Right lobe of liver (tissue), 6 donors: ENCODE results near the gene SDHAF2. TPM values are rescaled to one million over a fixed set of nuclear protein-coding genes. Genes with fewer than 3 reads are reported as not detected.

ENCODE experiments used
- ATAC-seq, 4 donors: fragments of 200-7000 bp; cut with Tn5 transposase; one replicate each; pipeline ENCODE4 v1.9.1; 2020; ENCODE audit warnings: mild to moderate bottlenecking in 4 of 4, moderate library complexity in 4 of 4
- DNase-seq, 3 donors: peaks; one replicate each; pipeline ENCODE4 v3.0.0-alpha.2; 2020
- H3K27ac ChIP-seq, 3 donors: fragments of 200-600 bp; one replicate each; pipeline ENCODE4 v1.8.0; 2022
- H3K27me3 ChIP-seq, 2 donors: fragments of 200-600 bp; one replicate each; pipeline ENCODE4 v1.8.0; 2022
- H3K36me3 ChIP-seq, 4 donors: fragments of 200-600 bp; sonication (generic) in 1 of 4; one replicate each; pipeline versions ENCODE4 v1.5.1 to v1.8.0; 2017 to 2022; ENCODE audit warnings: control low read depth in 1 of 4
- H3K4me1 ChIP-seq, 4 donors: fragments of 200-600 bp; sonication (generic) in 1 of 4; one replicate each; pipeline versions ENCODE4 v1.5.1 to v1.8.0; 2017 to 2022; ENCODE audit warnings: control low read depth in 1 of 4
- H3K4me3 ChIP-seq, 3 donors: fragments of 200-600 bp; one replicate each; pipeline ENCODE4 v1.8.0; 2022
- H3K9me3 ChIP-seq, 4 donors: fragments of 200-600 bp; sonication (generic) in 1 of 4; one replicate each; pipeline versions ENCODE4 v1.5.1 to v1.8.0; 2017 to 2022; ENCODE audit warnings: control low read depth in 1 of 4
- CTCF ChIP-seq, 4 donors: fragments of 200-600 bp in 3 of 4; fragments of 450-650 bp in 1 of 4; IDR thresholded peaks; one replicate each; pipeline versions ENCODE4 v1.5.1 to v1.8.0; 2016 to 2022; ENCODE audit warnings: antibody characterized with exemption in 4 of 4, mild to moderate bottlenecking in 2 of 4
- POLR2A ChIP-seq: fragments of 450-650 bp; IDR thresholded peaks from one replicate; pipeline ENCODE4 v1.6.1; 2017; ENCODE audit warnings: antibody characterized with exemption, mild to moderate bottlenecking
- WGBS: methylation state at CpG from one replicate; pipeline ENCODE4 v1.1.6; 2018; ENCODE audit warnings: low coverage, low lambda C conversion rate; ENCODE audit not compliant: insufficient coverage; ENCODE audit errors: missing lambda C conversion rate; 5-methylcytosine and 5-hydroxymethylcytosine counted together
- intact Hi-C, 2 donors: fragments of 100-400 bp; cut with DNase I; formaldehyde crosslinking; loops; one replicate each; pipeline versions ENCODE4 v1.11.2 to v1.14.1; 2022
- total RNA-seq, 6 experiments: library from RNA; depleted of rRNA in 2 of 6; stranded (reverse); fragments of >200 nt in 2 of 6; fragmentation: NEBNext Ultra II Directional in 3 of 6; extraction: Animal tissue kit (Norgen Biotek cat#: 25700) in 3 of 6; gene quantifications; one replicate each; pipeline versions ENCODE4 v1.1.0 to v1.2.4, GENCODE V29; 2016 to 2023
- donor health status: DM: no; HTN: yes; CAD: no.
- donor health status: DM: no; HTN: no; CAD: no.
- donor health status: DM: no; HTN: no; CAD: no.
- donor health status: DM: no; HTN: yes; CAD: no.
- donor health status: DM: no; HTN: yes; CAD: no.

Gene SDHAF2
- total RNA-seq, 6 experiments from 2014 or later, result 17.7 to 62.5 (median 23.3) TPM

GRCh38 chr11:61406991-61407728 lies 22.8 kb upstream of the SDHAF2 start:
- no peak overlapping the region for H3K27ac ChIP-seq
- DNase-seq (no peak), ATAC-seq (no peak)
- TF ChIP-seq POLR2A (no peak), CTCF (IDR thresholded peaks at IDR 0.05) (no peak)
- no peaks in the 10 kb centered on the region for H3K4me1 ChIP-seq
- no peaks in the 10 kb centered on the region for H3K9me3 ChIP-seq
- peaks cover 10 to 95% (median 42%) of the 10 kb centered on the region in 4 donors for H3K36me3 ChIP-seq
- H3K4me3 ChIP-seq, result no peak overlapping the region
- 100% methylated on average over 1 of the region's 5 CpGs for WGBS
- intact Hi-C loops, result no loop called here
- no peaks in the 10 kb centered on the region for H3K27me3 ChIP-seq

- DNase-seq, result no peak
- no peaks in the 10 kb centered on the region for H3K27me3 ChIP-seq
- WGBS, result 68% methylated on average over 9 of the region's 9 CpGs
- H3K36me3 ChIP-seq, result peaks cover 18 to 98% (median 50%) of the 10 kb centered on the region in 4 donors
- H3K4me1 ChIP-seq, result no peaks in the 10 kb centered on the region
- intact Hi-C loops, result no loop called here
- H3K4me3 ChIP-seq, result no peak overlapping the region
- no peak for TF ChIP-seq CTCF (IDR thresholded peaks at IDR 0.05)
- no peak for TF ChIP-seq POLR2A
- no peaks in the 10 kb centered on the region for H3K9me3 ChIP-seq
- no peak for ATAC-seq
- H3K27ac ChIP-seq, result no peak overlapping the region
These were observed 18.3 kb upstream of the SDHAF2 start for GRCh38 chr11:61411589-61411988.

GRCh38 chr11:61413496-61413895 lies 16.4 kb upstream of the SDHAF2 start:
- no peak for ATAC-seq
- intact Hi-C loops, result no loop called here

GRCh38 chr11:61414547-61414946 lies 15.4 kb upstream of the SDHAF2 start:
- WGBS, result no CpG with 5 or more reads among the region's 2 CpGs
- no peak overlapping the region for H3K27ac ChIP-seq
- H3K27me3 ChIP-seq, result no peaks in the 10 kb centered on the region
- intact Hi-C loops, result no loop called here
- no peaks in the 10 kb centered on the region for H3K9me3 ChIP-seq
- no peak for ATAC-seq
- no peak overlapping the region for H3K4me3 ChIP-seq
- no peaks in the 10 kb centered on the region for H3K4me1 ChIP-seq
- DNase-seq, result no peak
- H3K36me3 ChIP-seq, result peaks cover 23 to 94% (median 53%) of the 10 kb centered on the region in 4 donors
- no peak for TF ChIP-seq POLR2A
- no peak for TF ChIP-seq CTCF (IDR thresholded peaks at IDR 0.05)

More at GRCh38 chr11:61413496-61413895, 16.4 kb upstream of the SDHAF2 start:
- Histone ChIP-seq H3K36me3 (peaks cover 18 to 93% (median 51%) of the 10 kb centered on the region in 4 donors), H3K4me1 (no peaks in the 10 kb centered on the region), H3K4me3 (no peak overlapping the region), H3K27me3 (no peaks in the 10 kb centered on the region), H3K27ac (no peak overlapping the region), H3K9me3 (no peaks in the 10 kb centered on the region)
- TF ChIP-seq CTCF (IDR thresholded peaks at IDR 0.05) (no peak), POLR2A (no peak)
- DNase-seq, result no peak
- WGBS, result 100% methylated on average over 1 of the region's 3 CpGs
